Heart left ventricle (tissue), 16 donors: ENCODE data around the gene SIAH3. TPM values are rescaled to one million over a fixed set of nuclear protein-coding genes. Genes with fewer than 3 reads are reported as not detected.

ENCODE experiments used
- ATAC-seq, 4 donors: fragments of 200-7000 bp; cut with Tn5 transposase; one replicate each; pipeline ENCODE4 v1.9.1; 2020 to 2022; ENCODE audit warnings: moderate library complexity in 4 of 4, mild to moderate bottlenecking in 3 of 4, moderate number of reproducible peaks in 1 of 4
- DNase-seq, 5 donors: peaks; one replicate each; pipeline ENCODE4 v3.0.0-alpha.2; 2020
- H3K27ac ChIP-seq, 12 donors: fragments of 200-600 bp; sonication (generic) in 4 of 12; one replicate each; pipeline versions ENCODE4 v1.5.0 to v1.8.0; 2016 to 2022; ENCODE audit warnings: mild to moderate bottlenecking in 2 of 12
- H3K27me3 ChIP-seq, 9 donors: fragments of 200-600 bp; sonication (generic) in 2 of 9; one replicate each; pipeline versions ENCODE4 v1.5.1 to v1.8.0; 2016 to 2022; ENCODE audit warnings: mild to moderate bottlenecking in 3 of 9
- H3K36me3 ChIP-seq, 9 donors: fragments of 200-600 bp; sonication (generic) in 2 of 9; one replicate each; pipeline versions ENCODE4 v1.5.0 to v1.8.0; 2018 to 2022; ENCODE audit warnings: mild to moderate bottlenecking in 2 of 9
- H3K4me1 ChIP-seq, 12 donors: fragments of 200-600 bp; sonication (generic) in 4 of 12; one replicate each; pipeline versions ENCODE4 v1.5.0 to v1.8.0; 2016 to 2022; ENCODE audit warnings: mild to moderate bottlenecking in 3 of 12
- H3K4me3 ChIP-seq, 12 donors: fragments of 200-600 bp; sonication (generic) in 4 of 12; one replicate each; pipeline versions ENCODE4 v1.5.0 to v1.8.0; 2017 to 2022; ENCODE audit warnings: mild to moderate bottlenecking in 9 of 12, moderate library complexity in 4 of 12
- H3K9me3 ChIP-seq, 12 donors: fragments of 200-600 bp; sonication (generic) in 4 of 12; one replicate each; pipeline versions ENCODE4 v1.5.0 to v1.8.0; 2016 to 2022; ENCODE audit warnings: mild to moderate bottlenecking in 1 of 12
- CTCF ChIP-seq, 12 donors: fragments of 200-600 bp; sonication (generic) in 4 of 12; IDR thresholded peaks; one replicate each; pipeline versions ENCODE4 v1.5.0 to v1.8.0; 2018 to 2022; ENCODE audit warnings: antibody characterized with exemption in 12 of 12, mild to moderate bottlenecking in 5 of 12
- POLR2A ChIP-seq, 2 donors: fragments of 450-650 bp; IDR thresholded peaks; one replicate each; pipeline ENCODE4 v1.6.1; 2017; ENCODE audit warnings: antibody characterized with exemption in 2 of 2, mild to moderate bottlenecking in 2 of 2, moderate library complexity in 2 of 2
- WGBS, 4 donors: extraction: QIAGEN DNeasy Blood & Tissue Kit in 2 of 4; methylation state at CpG; one replicate each; pipeline versions ENCODE4 v1.1.5 to v1.1.7; 2013 to 2018; 5-methylcytosine and 5-hydroxymethylcytosine counted together
- intact Hi-C, 10 donors: fragments of 100-400 bp; cut with DNase I; formaldehyde crosslinking; loops; one replicate each; pipeline versions ENCODE4 v1.11.1 to v1.14.2; 2022
- polyA plus RNA-seq, 2 donors: library from polyadenylated mRNA; stranded (reverse); fragments of 200-250 nt; gene quantifications; one replicate each; pipeline ENCODE4 v1.2.3, GENCODE V29; 2013
- total RNA-seq, 9 donors: library from RNA; depleted of rRNA in 2 of 9; stranded (reverse); fragments of >200 nt in 2 of 9; fragmentation: NEBNext Ultra II Directional in 3 of 9; extraction: Animal tissue kit (Norgen Biotek cat#: 25700) in 3 of 9; gene quantifications; one replicate each; pipeline versions ENCODE4 v1.1.0 to v1.2.4, GENCODE V29; 2016 to 2023
- donor health status: ischemic (EF 13 %, LVEDD 7.1; RV severe dilation, severe dysfunction).
- donor health status: healthy with polysubstance abuse.
- donor health status: DM: no; HTN: yes; CAD: no.
- donor health status: DM: no; HTN: no; CAD: no.
- donor health status: ischemic (EF 25% LVEDD 6.9; RV normal size, moderate dysfunction).
- donor health status: ischemic (EF 25% LVEDD 5.7; RV mildly dilated, moderate dysfunction).
- donor health status: healthy.
- donor health status: DM: yes; HTN: yes; CAD: no.
- donor health status: ischemic (EF 35%, LVEDD 5.7; RV mildly dilated, moderate dysfunction).
- donor health status: nonischemic (EF 11% LVEDD 7.7; RV severe dilation, severe dysfunction).
- donor health status: DM: yes; HTN: yes; CAD: no.
- donor health status: PGD.
- donor health status: ischemic (EF 29% LVEDD 5.4; RV normal size, mild dysfunction).
- donor health status: nonischemic (EF 23%, LVEDD 6.1; RV moderate dilation, normal function).

The SIAH3 gene
- total and polyA plus RNA-seq, 11 donors, result 0.05 to 0.18 (median 0.07) TPM; not detected in 8

GRCh38 chr13:45817833-45818232 is 33.7 kb downstream of the SIAH3 start:
- intact Hi-C loops, result loop anchor here in 2 of 10 donors (10.0 kb wide), 1 partner anchor 307 kb away; no protein-coding TSS in a partner anchor
- DNase-seq, result no peak
- H3K27ac ChIP-seq, result no peak overlapping the region
- TF ChIP-seq CTCF (IDR thresholded peaks at IDR 0.05), result no peak
- no peak for TF ChIP-seq POLR2A (IDR thresholded peaks at IDR 0.05)
- peaks cover 0 to 4% (median 0%) of the 10 kb centered on the region in 12 donors for H3K4me1 ChIP-seq
- WGBS, 4 donors, result 49 to 76% (median 67%) methylated on average over 2 of the region's 2 CpGs
- peaks cover 0 to 7% (median 0%) of the 10 kb centered on the region in 12 donors for H3K9me3 ChIP-seq
- H3K36me3 ChIP-seq, result no peaks in the 10 kb centered on the region
- no peak overlapping the region for H3K4me3 ChIP-seq
- ATAC-seq, result no peak
- H3K27me3 ChIP-seq, result no peaks in the 10 kb centered on the region

- Histone ChIP-seq H3K4me3 (no peak overlapping the region), H3K27ac (no peak overlapping the region), H3K27me3 (no peaks in the 10 kb centered on the region), H3K9me3 (peaks cover 0 to 7% (median 0%) of the 10 kb centered on the region in 12 donors), H3K4me1 (peaks cover 0 to 12% (median 0%) of the 10 kb centered on the region in 12 donors), H3K36me3 (no peaks in the 10 kb centered on the region)
- 82 to 91% (median 89%) methylated on average over 6 of the region's 6 CpGs for WGBS, 4 donors
- DNase-seq (no peak), ATAC-seq (no peak)
- TF ChIP-seq CTCF (IDR thresholded peaks at IDR 0.05) (no peak), POLR2A (IDR thresholded peaks at IDR 0.05) (no peak)
- intact Hi-C loops, result loop anchor here in 2 of 10 donors (10.0 kb wide), 1 partner anchor 308 kb away; no protein-coding TSS in a partner anchor
Measured at GRCh38 chr13:45816427-45816826, 35.1 kb downstream of the SIAH3 start.

- H3K27me3 ChIP-seq, result no peaks in the 10 kb centered on the region
- H3K4me3 ChIP-seq, result no peak overlapping the region
- H3K4me1 ChIP-seq, result peaks cover 0 to 12% (median 0%) of the 10 kb centered on the region in 12 donors
- peak; percentile 18 to 71 (median 28) for ATAC-seq
- no peak for TF ChIP-seq POLR2A (IDR thresholded peaks at IDR 0.05)
- no peak for TF ChIP-seq CTCF (IDR thresholded peaks at IDR 0.05)
- DNase-seq, result no peak
- no peak overlapping the region for H3K27ac ChIP-seq
- intact Hi-C loops, result loop anchor here in 3 of 10 donors (5.0 to 10.0 kb wide), 2 partner anchors 69 to 312 kb away; no protein-coding TSS in a partner anchor
- WGBS, 4 donors, result 68 to 89% (median 81%) methylated on average over 5 to 6 of the region's 6 CpGs
- H3K9me3 ChIP-seq, result no peaks in the 10 kb centered on the region
- no peaks in the 10 kb centered on the region for H3K36me3 ChIP-seq
Measured at GRCh38 chr13:45812695-45813372, 38.7 kb downstream of the SIAH3 start.

GRCh38 chr13:45811891-45812694 is 39.5 kb downstream of the SIAH3 start:
- no peak for TF ChIP-seq POLR2A (IDR thresholded peaks at IDR 0.05)
- no peak for TF ChIP-seq CTCF (IDR thresholded peaks at IDR 0.05)
- intact Hi-C loops, result loop anchor here in 3 of 10 donors (5.0 to 10.0 kb wide), 2 partner anchors 70 to 313 kb away; no protein-coding TSS in a partner anchor
- WGBS, 4 donors, result 70 to 85% (median 75%) methylated on average over 5 to 6 of the region's 6 CpGs

More at GRCh38 chr13:45811891-45812694, 39.5 kb downstream of the SIAH3 start:
- H3K4me3 ChIP-seq, result no peak overlapping the region
- ATAC-seq, result peak in 2 of 4 donors; percentile 29 to 33
- no peaks in the 10 kb centered on the region for H3K9me3 ChIP-seq
- DNase-seq, result no peak
- H3K27ac ChIP-seq, result no peak overlapping the region
- no peaks in the 10 kb centered on the region for H3K27me3 ChIP-seq
- no peaks in the 10 kb centered on the region for H3K36me3 ChIP-seq
- H3K4me1 ChIP-seq, result peaks cover 0 to 12% (median 0%) of the 10 kb centered on the region in 12 donors
